GM23338 (cell line): ENCODE results near the gene UBQLN4.

Source experiments
- CREB1 ChIP-seq: fragments of 250-450 bp; sonication (Bioruptor Pico); IDR thresholded peaks from 2 replicates; pipeline ENCODE4 v1.5.0; 2020; ENCODE audit warnings: low read depth, mild to moderate bottlenecking, moderate library complexity
- CTCF ChIP-seq, 2 experiments: fragments of 200-600 bp in 1 of 2; sonication (generic) in 1 of 2; conservative IDR thresholded peaks; 2 replicates each; pipeline versions ENCODE4 v1.5.1 to v1.6.1; 2016 to 2017; ENCODE audit warnings: antibody characterized with exemption in 2 of 2, low read depth in 2 of 2, mild to moderate bottlenecking in 2 of 2, moderate library complexity in 1 of 2
- EZH2 ChIP-seq: fragments of 200-600 bp; sonication (generic); IDR thresholded peaks from one replicate; pipeline ENCODE4 v1.8.0; 2017; ENCODE audit warnings: antibody characterized with exemption, mild to moderate bottlenecking, low read depth; ENCODE audit not compliant: unreplicated experiment
- EZH2phosphoT487 ChIP-seq: fragments of 200-600 bp; sonication (generic); IDR thresholded peaks from one replicate; pipeline ENCODE4 v1.8.1; 2018; ENCODE audit warnings: antibody characterized with exemption; ENCODE audit not compliant: unreplicated experiment
- JUNB ChIP-seq: IDR thresholded peaks from one replicate; pipeline ENCODE4 v1.6.1; 2016; ENCODE audit warnings: antibody characterized with exemption; ENCODE audit not compliant: unreplicated experiment
- POLR2AphosphoS5 ChIP-seq: IDR thresholded peaks from 2 replicates; pipeline ENCODE4 v1.6.1; 2016; ENCODE audit warnings: antibody characterized with exemption, low read depth
- REST ChIP-seq: IDR thresholded peaks from one replicate; pipeline ENCODE4 v1.6.1; 2018; ENCODE audit warnings: antibody characterized with exemption; ENCODE audit not compliant: unreplicated experiment

GRCh38 chr1:156075775-156076204 is 22.2 kb upstream of the UBQLN4 start:
- no peak for TF ChIP-seq CTCF (conservative IDR thresholded peaks at IDR 0.05; ENCODE audit: low read depth in 2 of 2)
- no peak for TF ChIP-seq EZH2
- no peak for TF ChIP-seq POLR2AphosphoS5
- TF ChIP-seq CREB1 (CRISPR knock-in tag): no peak
- TF ChIP-seq REST: no peak
- no peak for TF ChIP-seq JUNB
- TF ChIP-seq EZH2phosphoT487: no peak
